Measurements from ENCODE around the gene ACBD4.
A peak's percentile ranks its signal among the peaks of the same experiment; 100 is the strongest.

Gene ACBD4

DNA sequence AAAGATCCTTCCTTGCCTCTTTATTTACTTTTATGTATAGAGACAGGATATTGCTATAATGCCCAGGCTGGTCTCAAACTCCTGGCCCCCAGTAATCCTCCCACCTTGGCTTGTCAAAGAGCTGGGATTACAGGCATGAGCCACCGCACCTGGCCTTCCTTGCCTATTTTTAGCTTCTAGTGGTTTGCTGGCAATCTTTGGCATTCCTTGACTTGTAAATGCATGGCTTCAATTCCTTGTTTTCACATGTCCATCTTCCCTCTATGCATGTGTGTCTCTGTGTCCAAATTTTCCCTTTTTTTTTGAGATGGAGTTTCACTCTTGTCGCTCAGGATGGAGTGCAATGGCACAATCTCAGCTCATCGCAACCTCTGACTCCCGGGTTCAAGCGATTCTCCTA is 48.7 kb downstream of the ACBD4 start:
- Histone ChIP-seq H3K9me3 (ENCODE audit: control insufficient read depth, insufficient read depth, low read depth, low read length) (no peaks in the 10 kb centered on the region), H3K4me3 (ENCODE audit: low read depth, low read length) (no peak overlapping the region), H3K4me1 (ENCODE audit: control insufficient read depth, insufficient read depth, low read length) (no peaks in the 10 kb centered on the region), H3K27ac (ENCODE audit: extremely low read depth, low read depth, low read length) (no peak overlapping the region), H3K36me3 (ENCODE audit: control insufficient read depth in 2 of 2, insufficient read depth in 1 of 2, low read length in 2 of 2) (no peaks in the 10 kb centered on the region)
- CTCF ChIA-PET: interaction anchor here (0.6 to 3.3 kb wide), 6 partner anchors 9 to 49 kb away, joined by 4 to 27 read pairs (median 6); partner anchors contain the start of gene ACBD4
- TF ChIP-seq, protein P1, sequence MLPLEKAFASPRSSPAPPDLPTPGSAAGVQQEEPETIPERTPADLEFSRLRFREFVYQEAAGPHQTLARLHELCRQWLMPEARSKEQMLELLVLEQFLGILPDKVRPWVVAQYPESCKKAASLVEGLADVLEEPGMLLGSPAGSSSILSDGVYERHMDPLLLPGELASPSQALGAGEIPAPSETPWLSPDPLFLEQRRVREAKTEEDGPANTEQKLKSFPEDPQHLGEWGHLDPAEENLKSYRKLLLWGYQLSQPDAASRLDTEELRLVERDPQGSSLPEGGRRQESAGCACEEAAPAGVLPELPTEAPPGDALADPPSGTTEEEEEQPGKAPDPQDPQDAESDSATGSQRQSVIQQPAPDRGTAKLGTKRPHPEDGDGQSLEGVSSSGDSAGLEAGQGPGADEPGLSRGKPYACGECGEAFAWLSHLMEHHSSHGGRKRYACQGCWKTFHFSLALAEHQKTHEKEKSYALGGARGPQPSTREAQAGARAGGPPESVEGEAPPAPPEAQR (tag by site-specific recombination; IDR thresholded peaks at IDR 0.05): no peak
- TF ChIP-seq ZNF391 (tag by site-specific recombination; IDR thresholded peaks at IDR 0.05; ENCODE audit: borderline replicate concordance, low read depth) (no peak), ZNF202 (tag by site-specific recombination; IDR thresholded peaks at IDR 0.05; ENCODE audit: borderline replicate concordance) (no peak), ZNF558 (tag by site-specific recombination; IDR thresholded peaks at IDR 0.05) (peak; percentile 77; the same call in 1 of the 2 replicates), CTCF (tag by site-specific recombination; IDR thresholded peaks at IDR 0.05) (no peak), ZNF654 (tag by site-specific recombination; IDR thresholded peaks at IDR 0.05; ENCODE audit: low read depth) (no peak), ZNF473 (tag by site-specific recombination; IDR thresholded peaks at IDR 0.05) (no peak), ZNF701 (tag by site-specific recombination; IDR thresholded peaks at IDR 0.05) (no peak)
- POLR2A ChIA-PET: interaction anchor here (1.6 kb wide), 1 partner anchor 23 kb away, joined by 6 read pairs; no protein-coding TSS in a partner anchor

- Histone ChIP-seq H3K36me3 (ENCODE audit: control insufficient read depth in 2 of 2, insufficient read depth in 1 of 2, low read length in 2 of 2) (no peaks in the 10 kb centered on the region), H3K9me3 (ENCODE audit: control insufficient read depth, insufficient read depth, low read depth, low read length) (no peaks in the 10 kb centered on the region), H3K4me3 (ENCODE audit: low read depth, low read length) (no peak overlapping the region), H3K27ac (ENCODE audit: extremely low read depth, low read depth, low read length) (no peak overlapping the region), H3K4me1 (ENCODE audit: control insufficient read depth, insufficient read depth, low read length) (no peaks in the 10 kb centered on the region)
- TF ChIP-seq PRDM2 (tag by site-specific recombination; IDR thresholded peaks at IDR 0.05; ENCODE audit: borderline replicate concordance): no peak
- ChIA-PET POLR2A (interaction anchor here (0.6 kb wide), 1 partner anchor 38 kb away, joined by 3 read pairs; the partner anchor contains the start of gene HEXIM1), CTCF (interaction anchor here (2.7 to 3.3 kb wide), 2 partner anchors 11 to 52 kb away, joined by 18 to 27 read pairs; partner anchors contain the start of gene ACBD4)
Measured at GRCh38 chr17:45186801-45187354, 51.4 kb downstream of the ACBD4 start.

DNA sequence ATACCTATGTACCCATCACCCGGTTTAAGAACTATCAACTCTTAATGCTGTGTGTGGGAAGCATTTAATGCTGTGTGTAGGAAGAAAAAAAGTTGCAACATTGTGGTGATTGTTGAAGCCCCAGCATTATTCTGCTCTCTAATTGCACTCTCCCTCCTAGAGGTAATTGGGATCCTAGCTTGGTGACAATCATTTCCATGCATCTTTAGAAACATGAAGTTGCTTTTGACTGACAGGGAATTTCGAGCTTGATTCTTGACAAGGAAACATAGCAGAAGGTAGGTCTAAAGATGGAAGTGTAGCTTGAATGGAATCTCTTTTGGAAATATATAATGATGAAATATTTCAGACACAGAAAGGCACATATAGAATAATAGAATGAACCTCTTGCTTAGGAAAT is 53.5 kb downstream of the ACBD4 start:
- no peak overlapping the region for H3K27ac ChIP-seq (ENCODE audit: extremely low read depth, low read depth, low read length)
- H3K4me3 ChIP-seq (ENCODE audit: low read depth, low read length): no peak overlapping the region
- H3K36me3 ChIP-seq (ENCODE audit: control insufficient read depth in 2 of 2, insufficient read depth in 1 of 2, low read length in 2 of 2): no peaks in the 10 kb centered on the region
- no peaks in the 10 kb centered on the region for H3K9me3 ChIP-seq (ENCODE audit: control insufficient read depth, insufficient read depth, low read depth, low read length)
- ChIA-PET POLR2A (interaction anchor here (0.6 to 2.0 kb wide), 3 partner anchors 18 to 40 kb away, joined by 3 to 5 read pairs (median 3); partner anchors contain the start of gene HEXIM1), CTCF (interaction anchor here (0.5 to 2.7 kb wide), 5 partner anchors 9 to 54 kb away, joined by 3 to 18 read pairs (median 3); partner anchors contain the start of gene ACBD4)
- no peaks in the 10 kb centered on the region for H3K4me1 ChIP-seq (ENCODE audit: control insufficient read depth, insufficient read depth, low read length)
- TF ChIP-seq ZBTB17 (tag by site-specific recombination; IDR thresholded peaks at IDR 0.05) (no peak), ZNF146 (tag by site-specific recombination; IDR thresholded peaks at IDR 0.05) (no peak), ZNF184 (tag by site-specific recombination; IDR thresholded peaks at IDR 0.05) (no peak), EGR2 (tag by site-specific recombination; IDR thresholded peaks at IDR 0.05; ENCODE audit: low read depth) (no peak), ZNF394 (tag by site-specific recombination; IDR thresholded peaks at IDR 0.05; ENCODE audit: borderline replicate concordance) (no peak), ZNF560 (tag by site-specific recombination; IDR thresholded peaks at IDR 0.05; ENCODE audit: borderline replicate concordance) (no peak), ZNF549 (tag by site-specific recombination; IDR thresholded peaks at IDR 0.05) (no peak), ZNF324 (tag by site-specific recombination; IDR thresholded peaks at IDR 0.05) (no peak)
- TF ChIP-seq, protein P2, sequence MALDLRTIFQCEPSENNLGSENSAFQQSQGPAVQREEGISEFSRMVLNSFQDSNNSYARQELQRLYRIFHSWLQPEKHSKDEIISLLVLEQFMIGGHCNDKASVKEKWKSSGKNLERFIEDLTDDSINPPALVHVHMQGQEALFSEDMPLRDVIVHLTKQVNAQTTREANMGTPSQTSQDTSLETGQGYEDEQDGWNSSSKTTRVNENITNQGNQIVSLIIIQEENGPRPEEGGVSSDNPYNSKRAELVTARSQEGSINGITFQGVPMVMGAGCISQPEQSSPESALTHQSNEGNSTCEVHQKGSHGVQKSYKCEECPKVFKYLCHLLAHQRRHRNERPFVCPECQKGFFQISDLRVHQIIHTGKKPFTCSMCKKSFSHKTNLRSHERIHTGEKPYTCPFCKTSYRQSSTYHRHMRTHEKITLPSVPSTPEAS (tag by site-specific recombination; IDR thresholded peaks at IDR 0.05): no peak

Data from HEK293 (cell line).